Fibroblast of villous mesenchyme (primary cell): ENCODE data around the gene SNX8. TPM values are rescaled to one million over a fixed set of nuclear protein-coding genes. Genes with fewer than 3 reads are reported as not detected.

Experiments
- DNase-seq: peaks from one replicate; pipeline ENCODE4 v3.0.0-alpha.2; 2010; ENCODE audit warnings: low read depth
- H3K4me3 ChIP-seq: 2 replicates; pipeline ENCODE4 v1.5.1; 2011; ENCODE audit warnings: low read depth, mild to moderate bottlenecking, low read length
- total RNA-seq: library from RNA; depleted of rRNA; stranded (reverse); fragments of >200 nt; gene quantifications from 2 replicates; pipeline ENCODE4 v1.2.3, GENCODE V29; 2012
- TF ChIP-seq, protein P1 (sequence below): IDR thresholded peaks from 2 replicates; pipeline ENCODE4 v1.5.1; 2012; ENCODE audit warnings: low read depth, mild to moderate bottlenecking, low read length; ENCODE audit not compliant: insufficient read depth

Gene SNX8
- total RNA-seq, 1 donor, result 17.7 TPM

- H3K4me3 ChIP-seq, result no peak overlapping the region
- no peak for DNase-seq
- TF ChIP-seq, protein P1, sequence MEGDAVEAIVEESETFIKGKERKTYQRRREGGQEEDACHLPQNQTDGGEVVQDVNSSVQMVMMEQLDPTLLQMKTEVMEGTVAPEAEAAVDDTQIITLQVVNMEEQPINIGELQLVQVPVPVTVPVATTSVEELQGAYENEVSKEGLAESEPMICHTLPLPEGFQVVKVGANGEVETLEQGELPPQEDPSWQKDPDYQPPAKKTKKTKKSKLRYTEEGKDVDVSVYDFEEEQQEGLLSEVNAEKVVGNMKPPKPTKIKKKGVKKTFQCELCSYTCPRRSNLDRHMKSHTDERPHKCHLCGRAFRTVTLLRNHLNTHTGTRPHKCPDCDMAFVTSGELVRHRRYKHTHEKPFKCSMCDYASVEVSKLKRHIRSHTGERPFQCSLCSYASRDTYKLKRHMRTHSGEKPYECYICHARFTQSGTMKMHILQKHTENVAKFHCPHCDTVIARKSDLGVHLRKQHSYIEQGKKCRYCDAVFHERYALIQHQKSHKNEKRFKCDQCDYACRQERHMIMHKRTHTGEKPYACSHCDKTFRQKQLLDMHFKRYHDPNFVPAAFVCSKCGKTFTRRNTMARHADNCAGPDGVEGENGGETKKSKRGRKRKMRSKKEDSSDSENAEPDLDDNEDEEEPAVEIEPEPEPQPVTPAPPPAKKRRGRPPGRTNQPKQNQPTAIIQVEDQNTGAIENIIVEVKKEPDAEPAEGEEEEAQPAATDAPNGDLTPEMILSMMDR, result no peak
These were observed 62.1 kb downstream of the SNX8 start for GRCh38 chr7:2251841-2252771.

DNA sequence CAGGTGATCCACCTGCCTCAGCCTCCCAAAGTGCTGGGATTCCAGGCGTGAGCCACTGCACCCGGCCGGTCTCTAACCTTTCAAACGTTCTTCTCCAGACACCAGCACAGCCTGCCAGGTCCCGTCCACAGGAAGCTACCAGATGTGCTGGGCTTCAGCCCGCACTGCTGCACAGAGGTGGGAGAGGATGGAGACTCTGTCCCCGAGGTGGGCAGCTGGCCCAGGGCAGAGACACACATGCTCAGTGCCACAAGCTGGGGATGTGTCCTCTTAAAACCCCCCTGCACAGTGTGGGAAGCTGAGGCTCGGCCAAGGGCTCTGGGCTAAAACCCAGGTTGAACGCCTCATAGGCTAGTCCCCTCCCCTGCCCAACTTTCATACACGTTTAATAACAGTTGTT is 62.9 kb downstream of the SNX8 start:
- DNase-seq, result no peak
- TF ChIP-seq, protein P1, result no peak
- no peak overlapping the region for H3K4me3 ChIP-seq

- no peak for DNase-seq
- TF ChIP-seq, protein P1, result no peak
- no peak overlapping the region for H3K4me3 ChIP-seq
These were observed 64.4 kb downstream of the SNX8 start for GRCh38 chr7:2249744-2250323.

DNA sequence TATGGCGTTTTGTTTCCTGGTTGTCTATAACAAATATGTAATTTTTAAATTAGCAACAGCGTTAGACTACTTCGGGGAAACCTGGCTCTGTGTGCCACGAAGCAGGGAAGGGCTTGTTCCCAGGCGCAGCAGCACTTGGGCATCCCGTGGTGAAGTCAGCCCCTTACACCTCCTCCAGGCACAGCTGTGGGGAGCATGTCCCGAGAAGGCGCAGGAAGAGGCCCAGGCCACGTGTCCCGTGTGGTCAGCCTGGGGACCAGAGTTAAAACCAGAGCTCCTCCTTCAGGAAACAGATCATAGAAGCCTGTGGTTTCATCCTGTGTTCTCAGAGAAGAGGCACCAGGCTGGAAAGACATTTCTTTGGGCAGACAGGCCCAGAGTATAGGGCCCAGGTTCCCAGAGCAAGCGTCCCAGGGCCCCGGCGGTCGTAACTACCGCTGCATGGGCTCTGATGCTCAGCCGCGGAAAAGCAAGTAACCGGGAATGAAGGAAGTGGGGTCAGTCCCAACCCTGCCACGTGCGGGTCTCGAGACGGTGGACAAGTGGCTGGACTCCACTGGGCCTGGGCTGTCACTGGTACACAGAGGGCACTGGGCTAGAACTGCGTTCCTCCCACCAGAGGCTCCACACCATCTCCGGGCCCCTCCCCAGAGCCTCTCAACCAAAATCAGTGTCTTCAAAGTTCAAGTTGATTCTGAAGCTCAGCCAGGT is 65.1 kb downstream of the SNX8 start:
- peak; percentile 98 for DNase-seq
- TF ChIP-seq, protein P1, result peak; percentile 7
- no peak overlapping the region for H3K4me3 ChIP-seq

GRCh38 chr7:2247141-2247995 is 66.9 kb downstream of the SNX8 start:
- TF ChIP-seq, protein P1, result peak; percentile 78
- H3K4me3 ChIP-seq, result no peak overlapping the region
- peak; percentile 22 for DNase-seq
